Endodermal cell (in vitro differentiated cells): ENCODE measurements around the gene DYNC1I1. TPM values are rescaled to one million over a fixed set of nuclear protein-coding genes. Genes with fewer than 3 reads are reported as not detected.

ENCODE experiments used
- DNase-seq: peaks from one replicate; pipeline ENCODE4 v3.0.0-alpha.2; 2017
- H3K27ac ChIP-seq: 2 replicates; pipeline ENCODE4 v1.5.1; 2013; ENCODE audit warnings: mild to moderate bottlenecking, low read depth, low read length, moderate library complexity
- H3K27me3 ChIP-seq: 2 replicates; pipeline ENCODE4 v1.6.1; 2013; ENCODE audit warnings: mild to moderate bottlenecking, low read length, moderate library complexity; ENCODE audit not compliant: insufficient read depth, control insufficient read depth, poor library complexity, severe bottlenecking
- H3K36me3 ChIP-seq: 2 replicates; pipeline ENCODE4 v1.7.0; 2013; ENCODE audit warnings: mild to moderate bottlenecking, low read length, moderate library complexity; ENCODE audit not compliant: control insufficient read depth, insufficient read depth
- H3K4me1 ChIP-seq: one replicate; pipeline ENCODE4 v1.7.0; 2013; ENCODE audit warnings: low read length; ENCODE audit not compliant: control insufficient read depth, insufficient read depth
- H3K4me3 ChIP-seq: 2 replicates; pipeline ENCODE4 v1.5.1; 2013; ENCODE audit warnings: mild to moderate bottlenecking, low read length, moderate library complexity
- H3K9ac ChIP-seq: 2 replicates; pipeline ENCODE4 v1.6.1; 2013; ENCODE audit warnings: mild to moderate bottlenecking, low read length, moderate library complexity; ENCODE audit not compliant: poor library complexity, severe bottlenecking; ENCODE audit errors: extremely low read depth
- H3K9me3 ChIP-seq: 2 replicates; pipeline ENCODE4 v1.6.1; 2013; ENCODE audit warnings: mild to moderate bottlenecking, low read length, moderate library complexity; ENCODE audit not compliant: control insufficient read depth
- H3K27ac Mint-ChIP-seq: 2 replicates; pipeline ENCODE4 v1.8.0; 2020; ENCODE audit warnings: mixed read lengths
- H3K27me3 Mint-ChIP-seq: 2 replicates; pipeline ENCODE4 v1.8.0; 2021; ENCODE audit warnings: mild to moderate bottlenecking, mixed read lengths; ENCODE audit not compliant: insufficient read depth
- H3K36me3 Mint-ChIP-seq: 2 replicates; pipeline ENCODE4 v1.8.0; 2020; ENCODE audit warnings: low read depth, mixed read lengths
- H3K4me1 Mint-ChIP-seq: 2 replicates; pipeline ENCODE4 v1.8.0; 2020; ENCODE audit warnings: mixed read lengths
- H3K4me3 Mint-ChIP-seq: 2 replicates; pipeline ENCODE4 v1.8.0; 2020; ENCODE audit warnings: mild to moderate bottlenecking, moderate library complexity, mixed read lengths
- H3K9me3 Mint-ChIP-seq: 2 replicates; pipeline ENCODE4 v1.8.0; 2020; ENCODE audit warnings: mild to moderate bottlenecking, mixed read lengths
- WGBS, 2 experiments: methylation state at CpG; one replicate each; pipeline versions ENCODE4 v1.1.5 to v1.1.7; 2013; ENCODE audit warnings: missing lambda C conversion rate in 2 of 2, mixed read lengths in 1 of 2; ENCODE audit not compliant: insufficient coverage in 1 of 2, insufficient read length in 1 of 2; 5-methylcytosine and 5-hydroxymethylcytosine counted together
- total RNA-seq, 2 donors: library from RNA; stranded (reverse); fragmentation: NEBNext Ultra II Directional in 1 of 2; extraction: Animal tissue kit (Norgen Biotek cat#: 25700) in 1 of 2; gene quantifications; 2 replicates in 1 of 2; 3 replicates in 1 of 2; pipeline ENCODE4 v1.2.1, GENCODE V29; 2021
- TF ChIP-seq, protein P1 (sequence below): fragments of 200-600 bp; sonication (generic); conservative IDR thresholded peaks from 2 replicates; pipeline ENCODE4 v1.5.0; 2021; ENCODE audit warnings: antibody characterized with exemption, mild to moderate bottlenecking

Gene DYNC1I1
- total RNA-seq, 2 donors from 2014 or later, result 6.5 to 7.2 TPM

DNA sequence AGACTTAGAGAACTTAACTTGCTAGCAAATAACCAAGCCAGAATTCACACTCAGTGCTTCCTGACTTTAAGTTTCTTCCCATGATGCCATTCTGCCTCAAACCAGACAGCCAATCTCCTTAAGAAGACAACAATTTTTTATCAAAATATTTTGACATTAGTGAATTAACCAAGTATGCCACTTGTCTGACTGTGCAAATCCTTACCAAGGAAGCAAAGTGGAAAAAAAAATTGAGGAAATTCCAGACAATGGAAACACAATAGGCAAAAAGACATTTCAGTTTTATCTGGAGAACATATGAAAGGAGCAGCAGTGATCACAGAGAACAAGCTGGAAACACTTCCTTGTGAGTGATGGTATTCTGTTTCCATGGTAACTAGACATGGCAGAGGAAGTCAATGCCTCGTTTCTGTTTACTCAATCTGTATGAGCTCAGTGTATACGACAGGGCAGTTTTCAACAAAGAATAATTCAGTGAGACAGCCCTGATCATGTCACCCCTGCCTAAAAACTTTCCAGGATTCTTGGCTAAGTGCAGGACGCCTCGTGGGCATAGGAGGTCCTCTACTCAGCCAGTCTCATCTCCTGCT, 114.2 kb downstream of the DYNC1I1 start:
- Histone ChIP-seq H3K4me3 (no peak overlapping the region), H3K36me3 (peaks cover 7% of the 10 kb centered on the region), H3K4me1 (no peaks in the 10 kb centered on the region), H3K27me3 (no peaks in the 10 kb centered on the region), H3K9ac (no peak overlapping the region), H3K27ac (no peak overlapping the region), H3K9me3 (no peaks in the 10 kb centered on the region)
- no peaks in the 10 kb centered on the region for H3K4me1 Mint-ChIP-seq
- H3K9me3 Mint-ChIP-seq, result no peaks in the 10 kb centered on the region
- TF ChIP-seq, protein P1, sequence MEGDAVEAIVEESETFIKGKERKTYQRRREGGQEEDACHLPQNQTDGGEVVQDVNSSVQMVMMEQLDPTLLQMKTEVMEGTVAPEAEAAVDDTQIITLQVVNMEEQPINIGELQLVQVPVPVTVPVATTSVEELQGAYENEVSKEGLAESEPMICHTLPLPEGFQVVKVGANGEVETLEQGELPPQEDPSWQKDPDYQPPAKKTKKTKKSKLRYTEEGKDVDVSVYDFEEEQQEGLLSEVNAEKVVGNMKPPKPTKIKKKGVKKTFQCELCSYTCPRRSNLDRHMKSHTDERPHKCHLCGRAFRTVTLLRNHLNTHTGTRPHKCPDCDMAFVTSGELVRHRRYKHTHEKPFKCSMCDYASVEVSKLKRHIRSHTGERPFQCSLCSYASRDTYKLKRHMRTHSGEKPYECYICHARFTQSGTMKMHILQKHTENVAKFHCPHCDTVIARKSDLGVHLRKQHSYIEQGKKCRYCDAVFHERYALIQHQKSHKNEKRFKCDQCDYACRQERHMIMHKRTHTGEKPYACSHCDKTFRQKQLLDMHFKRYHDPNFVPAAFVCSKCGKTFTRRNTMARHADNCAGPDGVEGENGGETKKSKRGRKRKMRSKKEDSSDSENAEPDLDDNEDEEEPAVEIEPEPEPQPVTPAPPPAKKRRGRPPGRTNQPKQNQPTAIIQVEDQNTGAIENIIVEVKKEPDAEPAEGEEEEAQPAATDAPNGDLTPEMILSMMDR, result no peak
- H3K27me3 Mint-ChIP-seq, result no peaks in the 10 kb centered on the region
- no peak overlapping the region for H3K4me3 Mint-ChIP-seq
- no peak for DNase-seq
- no peaks in the 10 kb centered on the region for H3K36me3 Mint-ChIP-seq
- H3K27ac Mint-ChIP-seq, result no peak overlapping the region
- WGBS, 2 experiments, result 78 to 85% methylated on average over 4 of the region's 4 CpGs

DNA sequence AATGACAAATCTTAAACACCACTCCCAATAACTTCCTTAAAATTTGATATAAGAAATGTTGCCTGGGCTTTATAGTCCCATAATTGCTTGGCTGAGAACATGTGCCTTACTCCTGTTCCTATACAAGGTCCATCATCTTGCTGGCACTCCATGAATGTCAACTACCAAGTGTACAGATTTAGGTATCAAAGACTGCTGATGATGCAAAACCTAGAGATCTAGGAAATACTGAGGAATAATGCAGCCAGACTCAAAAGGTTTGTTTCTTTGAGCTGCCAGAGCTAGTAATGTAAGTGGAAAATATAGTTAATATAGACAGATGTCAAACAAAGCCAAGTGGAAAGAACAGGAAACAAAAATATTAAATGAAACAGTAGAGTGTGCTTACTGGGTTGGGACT, 121.1 kb downstream of the DYNC1I1 start:
- peaks cover 19% of the 10 kb centered on the region for H3K4me1 Mint-ChIP-seq

DNA sequence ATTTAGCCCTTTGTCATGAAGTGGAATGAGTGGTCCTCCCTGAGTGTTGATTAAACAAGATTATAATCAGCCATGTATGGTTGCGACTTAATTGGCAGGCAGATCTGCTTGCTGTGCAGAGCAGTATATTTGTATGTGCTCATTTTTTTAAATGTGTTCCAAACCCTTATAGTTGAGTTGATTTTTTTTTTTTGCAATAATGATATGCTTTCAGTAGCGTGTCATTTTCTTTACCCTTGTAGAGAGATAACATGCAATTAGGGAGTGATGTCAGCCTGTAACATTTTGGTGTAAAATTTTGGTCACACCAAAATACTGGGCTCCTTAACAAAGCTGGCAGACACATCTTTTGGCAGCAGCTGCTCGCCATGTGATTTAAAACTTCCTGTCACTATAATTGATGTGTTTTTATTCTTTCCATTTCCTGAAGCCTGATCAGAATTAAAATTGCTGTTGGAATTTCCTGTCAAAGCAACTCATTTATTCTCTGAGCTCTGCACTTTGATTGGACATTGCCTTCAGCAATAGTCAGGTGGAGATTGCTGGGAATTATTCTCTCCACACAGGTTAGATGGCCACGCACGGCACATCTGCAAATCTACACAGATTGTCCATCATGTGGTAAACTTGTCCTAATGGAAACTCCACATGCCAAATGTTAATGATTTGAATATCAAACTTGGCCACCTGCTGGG, 125.3 kb downstream of the DYNC1I1 start:
- no peak for DNase-seq
- H3K9ac ChIP-seq, result no peak overlapping the region
- no peaks in the 10 kb centered on the region for H3K36me3 Mint-ChIP-seq
- H3K9me3 ChIP-seq, result no peaks in the 10 kb centered on the region
- no peak overlapping the region for H3K27ac Mint-ChIP-seq
- no peaks in the 10 kb centered on the region for H3K27me3 ChIP-seq
- H3K4me3 ChIP-seq, result no peak overlapping the region
- H3K4me3 Mint-ChIP-seq, result no peak overlapping the region
- H3K36me3 ChIP-seq, result no peaks in the 10 kb centered on the region
- TF ChIP-seq, protein P1, result no peak
- H3K27ac ChIP-seq, result peak overlapping the region; percentile 12
- WGBS, 2 experiments, result 80 to 89% methylated on average over 3 to 5 of the region's 5 CpGs
- H3K9me3 Mint-ChIP-seq, result no peaks in the 10 kb centered on the region
- H3K27me3 Mint-ChIP-seq, result peaks cover 2% of the 10 kb centered on the region
- peaks cover 9% of the 10 kb centered on the region for H3K4me1 ChIP-seq
- peaks cover 20% of the 10 kb centered on the region for H3K4me1 Mint-ChIP-seq

More for the DNA sequence above, 121.1 kb downstream of the DYNC1I1 start:
- Mint-ChIP-seq H3K36me3 (no peaks in the 10 kb centered on the region), H3K27me3 (no peaks in the 10 kb centered on the region), H3K27ac (no peak overlapping the region), H3K4me3 (no peak overlapping the region), H3K9me3 (no peaks in the 10 kb centered on the region)
- no peak overlapping the region for H3K4me3 ChIP-seq
- no peaks in the 10 kb centered on the region for H3K9me3 ChIP-seq
- H3K27ac ChIP-seq, result no peak overlapping the region
- H3K27me3 ChIP-seq, result no peaks in the 10 kb centered on the region
- TF ChIP-seq, protein P1, result no peak
- H3K9ac ChIP-seq, result no peak overlapping the region
- H3K4me1 ChIP-seq, result peaks cover 9% of the 10 kb centered on the region
- DNase-seq, result no peak
- H3K36me3 ChIP-seq, result no peaks in the 10 kb centered on the region
